ENCODE results near the gene ANKDD1B.
"Not testable (repeated sequence)": the region's sequence is repeated elsewhere in the genome, so short reads cannot be mapped to it uniquely, and the experiment has no call there.

Gene ANKDD1B

DNA sequence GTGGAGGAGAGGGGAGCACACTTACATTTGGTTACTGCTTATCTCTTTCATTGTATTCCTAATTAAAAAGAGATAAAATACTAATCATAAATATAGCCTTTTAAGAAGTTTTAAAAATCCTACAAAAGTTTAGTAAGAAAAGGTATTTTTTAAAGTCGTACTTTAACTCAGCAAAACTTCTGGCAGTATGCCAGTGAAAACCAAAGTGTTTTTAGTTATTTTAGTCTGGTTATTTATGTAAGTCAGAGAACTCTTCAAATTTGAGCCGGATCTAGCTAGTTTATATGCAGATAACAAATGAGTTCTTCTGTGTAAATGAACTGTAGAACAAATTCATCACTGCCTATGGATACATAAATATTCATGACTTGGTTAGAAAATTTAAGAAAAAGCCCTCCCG is 36.5 kb upstream of the ANKDD1B start:
- 0 out of 2 replicates have a peak overlapping the region, but pooled peaks have one; percentile 2 for H3K9ac ChIP-seq (ENCODE audit: low read length)
- TF ChIP-seq EZH2phosphoT487 (conservative IDR thresholded peaks at IDR 0.05; ENCODE audit: low read length): no peak
- TF ChIP-seq, protein P1, sequence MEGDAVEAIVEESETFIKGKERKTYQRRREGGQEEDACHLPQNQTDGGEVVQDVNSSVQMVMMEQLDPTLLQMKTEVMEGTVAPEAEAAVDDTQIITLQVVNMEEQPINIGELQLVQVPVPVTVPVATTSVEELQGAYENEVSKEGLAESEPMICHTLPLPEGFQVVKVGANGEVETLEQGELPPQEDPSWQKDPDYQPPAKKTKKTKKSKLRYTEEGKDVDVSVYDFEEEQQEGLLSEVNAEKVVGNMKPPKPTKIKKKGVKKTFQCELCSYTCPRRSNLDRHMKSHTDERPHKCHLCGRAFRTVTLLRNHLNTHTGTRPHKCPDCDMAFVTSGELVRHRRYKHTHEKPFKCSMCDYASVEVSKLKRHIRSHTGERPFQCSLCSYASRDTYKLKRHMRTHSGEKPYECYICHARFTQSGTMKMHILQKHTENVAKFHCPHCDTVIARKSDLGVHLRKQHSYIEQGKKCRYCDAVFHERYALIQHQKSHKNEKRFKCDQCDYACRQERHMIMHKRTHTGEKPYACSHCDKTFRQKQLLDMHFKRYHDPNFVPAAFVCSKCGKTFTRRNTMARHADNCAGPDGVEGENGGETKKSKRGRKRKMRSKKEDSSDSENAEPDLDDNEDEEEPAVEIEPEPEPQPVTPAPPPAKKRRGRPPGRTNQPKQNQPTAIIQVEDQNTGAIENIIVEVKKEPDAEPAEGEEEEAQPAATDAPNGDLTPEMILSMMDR (IDR thresholded peaks at IDR 0.05; ENCODE audit: insufficient read depth, low read length, poor library complexity, severe bottlenecking): no peak
- H4K20me1 ChIP-seq (ENCODE audit: low read depth, low read length): no peaks in the 10 kb centered on the region
- no peaks in the 10 kb centered on the region for H3K9me3 ChIP-seq (ENCODE audit: insufficient read depth, low read length)
- peaks cover 6% of the 10 kb centered on the region; the same call in 1 of the 2 replicates for H3K36me3 ChIP-seq (ENCODE audit: low read length)
- H3K4me3 ChIP-seq (ENCODE audit: insufficient read depth, low read length, poor library complexity, severe bottlenecking): peak overlapping the region; percentile 16
- peaks cover 10% of the 10 kb centered on the region; the same call in 1 of the 2 replicates for H3F3A ChIP-seq (ENCODE audit: insufficient read depth)
- H3K9me2 ChIP-seq (replicated peaks; ENCODE audit: insufficient read depth, low read length): no peaks in the 10 kb centered on the region
- H3K27me3 ChIP-seq (ENCODE audit: low read length): no peaks in the 10 kb centered on the region
- no peaks in the 10 kb centered on the region for H3K79me2 ChIP-seq (ENCODE audit: insufficient read depth, low read length)
- peak overlapping the region; percentile 48 for H3K27ac ChIP-seq (ENCODE audit: low read depth, low read length)
- H3K4me2 ChIP-seq (ENCODE audit: low read depth, low read length, poor library complexity, severe bottlenecking): peak overlapping the region; percentile 41
- no peak overlapping the region for H2AFZ ChIP-seq (ENCODE audit: low read depth, low read length, severe bottlenecking)

DNA sequence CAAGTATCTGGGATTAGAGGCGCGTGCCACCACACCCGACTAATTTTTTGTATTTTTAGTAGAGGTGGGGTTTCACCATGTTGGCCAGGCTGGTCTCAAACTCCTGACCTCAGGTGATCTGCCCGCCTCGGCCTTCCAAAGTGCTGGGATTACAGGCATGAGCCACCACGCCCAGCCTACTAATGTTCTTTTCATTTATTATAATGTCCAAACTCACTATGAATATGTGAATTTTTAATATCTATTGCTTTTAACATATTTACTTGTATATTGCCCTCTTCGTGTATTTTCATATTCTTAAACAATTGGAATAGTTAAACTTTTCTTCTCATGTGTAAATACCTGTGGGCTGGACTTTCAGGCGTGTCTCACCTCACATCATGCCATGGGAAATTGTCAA is 33.0 kb upstream of the ANKDD1B start:
- not testable (repeated sequence) for H3K9me3 ChIP-seq (ENCODE audit: insufficient read depth, low read length); H3K79me2 ChIP-seq (ENCODE audit: insufficient read depth, low read length); H3K27ac ChIP-seq (ENCODE audit: low read depth, low read length); H3K27me3 ChIP-seq (ENCODE audit: low read length); H3K9me2 ChIP-seq (replicated peaks; ENCODE audit: insufficient read depth, low read length); H4K20me1 ChIP-seq (ENCODE audit: low read depth, low read length); H3K4me2 ChIP-seq (ENCODE audit: low read depth, low read length, poor library complexity, severe bottlenecking); H3K9ac ChIP-seq (ENCODE audit: low read length); H2AFZ ChIP-seq (ENCODE audit: low read depth, low read length, severe bottlenecking); H3K4me3 ChIP-seq (ENCODE audit: insufficient read depth, low read length, poor library complexity, severe bottlenecking)
- Histone ChIP-seq H3K36me3 (ENCODE audit: low read length) (peaks cover 17% of the 10 kb centered on the region), H3F3A (ENCODE audit: insufficient read depth) (peaks cover 13% of the 10 kb centered on the region; the same call in 1 of the 2 replicates)

DNA sequence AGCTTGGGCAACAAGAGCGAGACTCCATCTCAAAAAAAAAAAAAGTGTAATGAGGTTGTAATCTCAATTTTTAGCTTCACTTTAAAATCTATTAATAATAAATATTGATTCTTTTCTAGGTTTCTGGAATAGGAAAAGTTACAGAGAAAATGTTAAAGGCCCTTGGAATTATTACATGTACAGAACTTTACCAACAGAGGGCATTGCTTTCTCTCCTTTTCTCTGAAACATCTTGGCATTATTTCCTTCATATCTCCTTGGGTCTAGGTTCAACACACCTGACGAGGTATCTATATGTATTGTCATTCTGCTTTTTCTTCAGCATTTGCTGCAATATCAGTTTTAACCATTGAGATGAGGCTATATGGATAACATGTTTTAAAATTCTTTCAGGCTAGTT is 26.6 kb upstream of the ANKDD1B start:
- Histone ChIP-seq H3K9me3 (ENCODE audit: insufficient read depth, low read length) (no peaks in the 10 kb centered on the region), H2AFZ (ENCODE audit: low read depth, low read length, severe bottlenecking) (no peak overlapping the region), H3K36me3 (ENCODE audit: low read length) (peaks cover 21% of the 10 kb centered on the region), H3K27me3 (ENCODE audit: low read length) (no peaks in the 10 kb centered on the region), H3F3A (ENCODE audit: insufficient read depth) (peaks cover 5% of the 10 kb centered on the region; the same call in 1 of the 2 replicates), H3K9me2 (replicated peaks; ENCODE audit: insufficient read depth, low read length) (no peaks in the 10 kb centered on the region), H3K9ac (ENCODE audit: low read length) (no peak overlapping the region), H4K20me1 (ENCODE audit: low read depth, low read length) (no peaks in the 10 kb centered on the region), H3K27ac (ENCODE audit: low read depth, low read length) (no peak overlapping the region), H3K4me3 (ENCODE audit: insufficient read depth, low read length, poor library complexity, severe bottlenecking) (no peak overlapping the region), H3K79me2 (ENCODE audit: insufficient read depth, low read length) (no peaks in the 10 kb centered on the region), H3K4me2 (ENCODE audit: low read depth, low read length, poor library complexity, severe bottlenecking) (no peak overlapping the region)
- TF ChIP-seq, protein P1 (IDR thresholded peaks at IDR 0.05; ENCODE audit: insufficient read depth, low read length, poor library complexity, severe bottlenecking): no peak
- no peak for TF ChIP-seq EZH2phosphoT487 (conservative IDR thresholded peaks at IDR 0.05; ENCODE audit: low read length)

DNA sequence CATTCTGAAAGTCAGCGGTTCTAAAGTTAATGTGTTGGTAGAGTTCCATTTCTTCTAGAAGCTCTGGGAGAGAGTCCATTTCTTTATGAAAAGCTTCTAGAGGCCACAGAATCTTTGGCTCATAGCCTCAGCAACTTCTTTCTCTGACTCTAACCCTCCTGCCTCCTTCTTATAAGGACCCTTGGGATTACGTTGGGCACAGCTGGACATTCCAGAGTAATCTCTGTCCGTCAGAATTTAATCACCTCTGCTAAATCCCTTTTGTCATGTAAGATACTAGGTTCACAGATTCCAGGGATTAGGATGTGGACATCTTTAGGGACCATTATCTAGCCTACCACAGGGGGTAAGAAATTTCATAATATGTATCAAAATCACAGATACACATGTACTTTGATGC is 22.6 kb upstream of the ANKDD1B start:
- no peak overlapping the region for H3K27ac ChIP-seq (ENCODE audit: low read depth, low read length)
- peaks cover 9% of the 10 kb centered on the region; the same call in 1 of the 2 replicates for H3K36me3 ChIP-seq (ENCODE audit: low read length)
- H3K4me3 ChIP-seq (ENCODE audit: insufficient read depth, low read length, poor library complexity, severe bottlenecking): no peak overlapping the region
- H3K79me2 ChIP-seq (ENCODE audit: insufficient read depth, low read length): no peaks in the 10 kb centered on the region
- no peak overlapping the region for H3K9ac ChIP-seq (ENCODE audit: low read length)
- H3K9me3 ChIP-seq (ENCODE audit: insufficient read depth, low read length): no peaks in the 10 kb centered on the region
- H2AFZ ChIP-seq (ENCODE audit: low read depth, low read length, severe bottlenecking): no peak overlapping the region
- H3K4me2 ChIP-seq (ENCODE audit: low read depth, low read length, poor library complexity, severe bottlenecking): no peak overlapping the region
- H3F3A ChIP-seq (ENCODE audit: insufficient read depth): 0 out of 2 replicates have a peak, but pooled peaks cover 2% of the 10 kb centered on the region
- TF ChIP-seq, protein P1 (IDR thresholded peaks at IDR 0.05; ENCODE audit: insufficient read depth, low read length, poor library complexity, severe bottlenecking): no peak
- TF ChIP-seq EZH2phosphoT487 (conservative IDR thresholded peaks at IDR 0.05; ENCODE audit: low read length): no peak
- H3K27me3 ChIP-seq (ENCODE audit: low read length): no peaks in the 10 kb centered on the region
- no peaks in the 10 kb centered on the region for H4K20me1 ChIP-seq (ENCODE audit: low read depth, low read length)
- H3K9me2 ChIP-seq (replicated peaks; ENCODE audit: insufficient read depth, low read length): no peaks in the 10 kb centered on the region

Measured in SU-DHL-6 (cell line).